Mesodermal cell (in vitro differentiated cells): Measurements from ENCODE around the gene QKI.
A peak's percentile ranks its signal among the peaks of the same experiment; 100 is the strongest.

Experiments
- H3K27ac ChIP-seq: 2 replicates; pipeline ENCODE4 v1.7.0; 2013; ENCODE audit warnings: mild to moderate bottlenecking, low read depth, low read length, moderate library complexity; ENCODE audit not compliant: severe bottlenecking
- H3K36me3 ChIP-seq: 2 replicates; pipeline ENCODE4 v1.7.1; 2013; ENCODE audit warnings: mild to moderate bottlenecking, low read length, moderate library complexity; ENCODE audit not compliant: control insufficient read depth, insufficient read depth
- H3K4me1 ChIP-seq: one replicate; pipeline ENCODE4 v1.7.1; 2013; ENCODE audit warnings: mild to moderate bottlenecking, low read length; ENCODE audit not compliant: insufficient read depth, control insufficient read depth, poor library complexity, severe bottlenecking
- H3K4me3 ChIP-seq: 2 replicates; pipeline ENCODE4 v1.7.0; 2013; ENCODE audit warnings: low read length, control low read depth, mild to moderate bottlenecking; ENCODE audit not compliant: insufficient read depth, poor library complexity, severe bottlenecking; ENCODE audit errors: extremely low read depth
- H3K9me3 ChIP-seq: 2 replicates; pipeline ENCODE4 v1.7.1; 2013; ENCODE audit warnings: mild to moderate bottlenecking, low read length, moderate library complexity; ENCODE audit not compliant: control insufficient read depth
- WGBS, 2 experiments: methylation state at CpG; one replicate each; pipeline ENCODE4 v1.1.5; 2013; ENCODE audit warnings: missing lambda C conversion rate in 2 of 2; ENCODE audit not compliant: insufficient coverage in 2 of 2; 5-methylcytosine and 5-hydroxymethylcytosine counted together

The QKI gene

DNA sequence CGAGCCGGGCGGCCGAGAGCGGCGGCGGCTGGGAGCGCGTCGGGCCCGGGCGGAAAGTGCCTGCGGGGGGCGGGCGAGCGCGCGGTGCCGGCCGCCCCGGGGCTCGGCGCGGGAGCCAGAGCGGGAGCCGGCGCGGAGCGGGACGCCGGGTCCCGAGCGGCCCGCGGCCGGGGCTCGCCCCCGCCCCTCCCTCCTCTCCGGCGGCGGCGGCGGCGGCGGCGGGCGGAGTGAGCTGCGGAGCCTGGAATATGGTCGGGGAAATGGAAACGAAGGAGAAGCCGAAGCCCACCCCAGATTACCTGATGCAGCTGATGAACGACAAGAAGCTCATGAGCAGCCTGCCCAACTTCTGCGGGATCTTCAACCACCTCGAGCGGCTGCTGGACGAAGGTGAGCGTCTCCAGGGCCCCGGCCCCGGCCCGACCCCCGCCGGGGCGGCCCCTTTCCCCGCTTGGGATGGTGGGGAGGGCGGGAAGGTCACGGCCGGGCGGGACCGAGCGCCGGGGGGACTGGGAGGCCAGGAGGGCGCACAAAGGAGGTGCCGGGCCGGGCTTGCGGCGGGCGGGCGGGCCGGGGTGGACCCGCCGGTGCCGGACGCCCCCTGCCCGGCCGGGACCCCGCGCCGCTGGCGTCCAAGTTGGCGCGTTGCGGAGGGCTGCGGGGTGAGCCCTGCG lies 565 bp downstream of the QKI start:
- Histone ChIP-seq H3K36me3 (peaks cover 3% of the 10 kb centered on the region), H3K27ac (peak overlapping the region; percentile 95), H3K4me3 (peak overlapping the region; percentile 97), H3K9me3 (no peaks in the 10 kb centered on the region), H3K4me1 (peaks cover 14% of the 10 kb centered on the region)
- 0% methylated on average over 35 to 38 of the region's 94 CpGs for WGBS, 2 experiments

DNA sequence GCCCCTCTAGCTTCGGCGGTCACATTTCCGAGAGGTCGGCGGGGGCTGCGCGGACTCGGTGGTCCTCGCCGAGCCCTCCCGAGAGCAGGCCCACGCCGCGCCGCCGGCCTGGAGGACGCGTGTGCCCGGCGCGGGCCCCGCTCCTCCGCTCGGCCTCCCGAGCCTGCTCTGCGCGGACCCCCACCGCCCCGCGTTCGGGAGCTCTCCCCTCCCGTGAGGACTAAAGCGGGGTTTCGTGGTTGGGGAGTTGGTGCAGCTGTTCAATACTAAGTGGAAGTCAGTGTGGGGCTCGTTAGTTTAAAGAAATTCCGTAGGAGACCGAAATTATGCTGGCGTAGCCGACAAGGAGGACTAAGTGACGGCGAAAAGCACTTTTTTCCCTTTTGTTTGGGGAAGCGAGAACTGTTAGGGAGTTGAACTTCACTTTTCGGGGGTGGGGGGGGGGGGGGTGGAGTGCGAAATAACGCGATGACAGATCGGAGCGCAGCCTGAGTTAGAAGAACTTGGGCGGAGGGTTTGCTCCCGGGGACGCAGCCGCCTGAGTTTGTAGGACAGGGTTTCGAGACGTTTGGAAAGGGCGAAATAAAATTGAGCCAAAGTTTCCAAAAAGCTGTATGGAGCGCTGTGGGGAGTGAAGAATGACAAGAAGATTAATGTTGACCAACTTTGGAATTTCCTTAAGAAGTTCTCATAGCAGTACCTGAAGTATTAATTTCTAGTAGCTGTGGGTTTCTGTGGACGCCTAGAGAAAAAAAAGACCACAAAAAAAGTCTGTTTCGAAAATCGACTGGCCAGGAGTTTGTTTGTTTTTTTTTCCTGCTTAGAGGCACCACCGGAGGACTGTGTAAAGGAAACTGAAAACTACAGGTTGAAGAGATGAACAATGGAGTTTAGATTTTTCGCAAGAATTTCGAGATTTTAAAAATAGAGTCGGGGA lies 1.4 kb downstream of the QKI start:
- H3K4me1 ChIP-seq: peaks cover 21% of the 10 kb centered on the region
- 0 to 1% methylated on average over 33 to 38 of the region's 63 CpGs for WGBS, 2 experiments
- H3K36me3 ChIP-seq: peaks cover 3% of the 10 kb centered on the region
- peak overlapping the region; percentile 97 for H3K4me3 ChIP-seq
- H3K9me3 ChIP-seq: no peaks in the 10 kb centered on the region
- peak overlapping the region; percentile 95 for H3K27ac ChIP-seq

GRCh38 chr6:163416557-163417253 lies 2.2 kb downstream of the QKI start:
- Histone ChIP-seq H3K27ac (peak overlapping the region; percentile 95), H3K36me3 (peaks cover 1% of the 10 kb centered on the region), H3K4me3 (peak overlapping the region; percentile 97), H3K4me1 (peaks cover 21% of the 10 kb centered on the region), H3K9me3 (no peaks in the 10 kb centered on the region)
- WGBS, 2 experiments: 0% methylated on average over 5 to 6 of the region's 11 CpGs

- H3K4me1 ChIP-seq: peaks cover 21% of the 10 kb centered on the region
- WGBS, 2 experiments: 17 to 27% methylated on average over 1 to 2 of the region's 4 CpGs
- no peaks in the 10 kb centered on the region for H3K9me3 ChIP-seq
- H3K36me3 ChIP-seq: peaks cover 8% of the 10 kb centered on the region
- H3K4me3 ChIP-seq: peak overlapping the region; percentile 97
- peak overlapping the region; percentile 55 for H3K27ac ChIP-seq
These were observed 3.1 kb downstream of the QKI start for GRCh38 chr6:163417595-163417994.

DNA sequence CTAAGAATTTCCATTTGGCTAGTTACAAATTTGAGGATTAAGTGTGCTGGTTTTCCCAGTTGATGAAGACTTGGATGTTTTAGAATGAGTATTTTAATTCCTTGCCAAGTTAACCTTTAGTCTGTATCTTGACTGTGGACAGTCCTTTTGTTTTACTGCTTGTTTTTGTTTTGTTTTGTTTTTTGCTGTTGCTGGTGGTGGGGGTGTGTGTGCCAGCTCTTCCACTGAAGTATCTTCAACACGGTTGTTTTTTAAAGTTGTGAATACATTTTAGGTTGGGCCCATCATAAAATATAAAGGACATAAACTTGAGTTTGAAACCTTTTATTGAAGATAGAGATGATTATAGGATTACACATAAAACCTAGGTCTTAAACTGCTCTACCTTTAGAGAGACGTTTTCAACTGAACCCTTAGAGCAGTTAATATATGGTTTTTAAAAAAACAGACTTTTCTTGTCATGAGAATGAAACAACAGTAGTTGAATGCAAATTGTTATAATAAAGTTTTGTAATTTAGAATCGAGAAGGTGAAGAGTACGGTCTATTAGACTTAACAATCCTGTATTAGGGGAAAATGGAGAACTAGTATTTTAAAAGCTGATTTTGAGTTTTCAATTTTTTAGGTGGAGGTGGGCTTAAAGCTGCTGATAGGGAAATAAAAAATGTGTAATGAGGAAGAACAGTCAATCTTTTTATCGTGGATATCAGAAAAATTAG lies 4.0 kb downstream of the QKI start:
- Histone ChIP-seq H3K9me3 (no peaks in the 10 kb centered on the region), H3K4me1 (peaks cover 21% of the 10 kb centered on the region), H3K36me3 (peaks cover 11% of the 10 kb centered on the region), H3K4me3 (peak overlapping the region; percentile 97), H3K27ac (no peak overlapping the region)
- WGBS, 2 experiments: 72 to 77% methylated on average over 3 of the region's 5 CpGs

DNA sequence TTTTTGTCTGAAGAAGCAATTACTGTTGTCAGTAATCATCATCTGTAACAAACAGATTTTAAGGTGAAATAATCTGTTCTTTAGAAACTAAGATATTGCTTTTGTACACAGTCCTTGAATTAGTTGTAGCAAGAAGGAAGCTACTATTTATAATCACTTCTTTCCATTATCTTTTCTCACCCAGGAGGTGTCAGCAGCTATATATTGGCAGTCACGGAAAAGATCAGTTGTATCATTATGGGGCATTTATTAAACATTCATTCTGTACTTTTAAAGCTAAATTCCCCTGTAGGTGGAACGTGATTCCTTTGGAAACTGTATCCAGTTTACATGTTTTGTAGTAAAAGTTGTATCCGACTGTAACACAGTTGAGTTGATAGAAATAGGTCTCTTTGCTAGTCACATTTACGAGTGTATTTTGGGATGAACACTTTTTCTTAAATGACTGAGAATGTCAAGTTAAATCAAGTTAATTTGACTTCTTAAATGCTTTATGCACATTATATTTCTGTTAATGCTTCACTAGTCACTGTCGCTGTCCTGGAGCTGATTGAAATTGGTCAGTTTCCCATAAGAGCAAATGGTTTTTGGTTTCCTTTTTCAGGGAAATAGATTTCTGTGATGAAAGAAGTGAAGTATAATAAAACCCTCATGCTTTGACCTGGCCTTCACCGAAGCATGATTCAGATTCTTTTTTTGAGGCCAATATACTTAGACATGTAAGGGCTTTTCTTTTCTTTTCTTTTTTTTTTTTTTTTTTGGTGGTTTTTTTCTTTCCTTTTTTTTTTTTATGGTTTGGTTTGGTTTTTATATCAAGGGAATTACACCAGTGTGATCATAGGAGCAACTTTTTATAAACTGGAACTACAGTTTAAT lies 5.1 kb downstream of the QKI start:
- Histone ChIP-seq H3K4me3 (no peak overlapping the region), H3K9me3 (no peaks in the 10 kb centered on the region), H3K36me3 (peaks cover 16% of the 10 kb centered on the region), H3K27ac (peak overlapping the region; percentile 7), H3K4me1 (peaks cover 21% of the 10 kb centered on the region)
- 55 to 80% methylated on average over 1 to 3 of the region's 6 CpGs for WGBS, 2 experiments

DNA sequence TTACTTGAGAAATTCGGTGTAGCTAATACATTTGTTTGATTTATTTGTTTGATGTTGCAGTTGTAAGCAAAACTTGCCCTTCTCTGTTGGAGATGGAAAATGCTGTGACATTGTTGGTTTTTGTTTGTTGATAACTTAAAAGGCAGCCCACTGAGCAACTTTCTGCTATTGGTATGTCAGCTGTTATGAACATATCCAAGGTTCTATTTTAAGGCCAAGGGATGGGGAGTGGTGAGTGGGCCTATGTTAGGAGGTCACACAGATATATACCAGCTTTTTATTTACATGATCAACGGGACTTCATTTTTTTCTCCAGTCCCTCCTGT lies 5.7 kb downstream of the QKI start:
- WGBS, 2 experiments: 50 to 67% methylated on average over 1 of the region's 2 CpGs
- Histone ChIP-seq H3K4me1 (peaks cover 21% of the 10 kb centered on the region), H3K4me3 (no peak overlapping the region), H3K36me3 (peaks cover 18% of the 10 kb centered on the region), H3K27ac (no peak overlapping the region), H3K9me3 (no peaks in the 10 kb centered on the region)

- 60 to 66% methylated on average over 1 to 3 of the region's 3 CpGs for WGBS, 2 experiments
- peaks cover 21% of the 10 kb centered on the region for H3K4me1 ChIP-seq
- no peak overlapping the region for H3K27ac ChIP-seq
- peaks cover 18% of the 10 kb centered on the region for H3K36me3 ChIP-seq
- no peak overlapping the region for H3K4me3 ChIP-seq
- H3K9me3 ChIP-seq: no peaks in the 10 kb centered on the region
These were observed 8.0 kb downstream of the QKI start for GRCh38 chr6:163422550-163422949.

- WGBS, 2 experiments: 83% methylated on average over 1 of the region's 2 CpGs; no CpG with 5 or more reads in 1 of the 2 experiments
- Histone ChIP-seq H3K27ac (no peak overlapping the region), H3K4me3 (no peak overlapping the region), H3K36me3 (peaks cover 18% of the 10 kb centered on the region), H3K9me3 (no peaks in the 10 kb centered on the region), H3K4me1 (peaks cover 21% of the 10 kb centered on the region)
These were observed 9.2 kb downstream of the QKI start for GRCh38 chr6:163423696-163424095.
